H9 (cell line): ENCODE measurements around the gene GSG1L2. TPM values are rescaled to one million over a fixed set of nuclear protein-coding genes. Genes with fewer than 3 reads are reported as not detected.

Experiments used
- DNase-seq: peaks from one replicate; pipeline ENCODE4 v3.0.0-alpha.2; 2017
- H2AFZ ChIP-seq: one replicate; pipeline ENCODE4 v1.6.1; 2013; ENCODE audit warnings: mild to moderate bottlenecking, low read length, control low read depth, moderate library complexity
- H2AK5ac ChIP-seq: 2 replicates; pipeline ENCODE4 v1.6.1; 2013; ENCODE audit warnings: low read length, control low read depth, mixed read lengths; ENCODE audit not compliant: insufficient read length
- H2BK120ac ChIP-seq: one replicate; pipeline ENCODE4 v1.6.1; 2013; ENCODE audit warnings: low read depth, mild to moderate bottlenecking, low read length, control low read depth, inconsistent platforms; ENCODE audit not compliant: poor library complexity, severe bottlenecking
- H2BK12ac ChIP-seq: 2 replicates; pipeline ENCODE4 v1.6.1; 2013; ENCODE audit warnings: low read length, control low read depth, mixed read lengths, low read depth; ENCODE audit not compliant: insufficient read length
- H2BK15ac ChIP-seq: 2 replicates; pipeline ENCODE4 v1.6.1; 2013; ENCODE audit warnings: low read depth, low read length, control low read depth
- H2BK20ac ChIP-seq: one replicate; pipeline ENCODE4 v1.6.1; 2013; ENCODE audit warnings: low read depth, mild to moderate bottlenecking, low read length, control low read depth, inconsistent platforms; ENCODE audit not compliant: poor library complexity, severe bottlenecking
- H2BK5ac ChIP-seq: 2 replicates; pipeline ENCODE4 v1.6.1; 2013; ENCODE audit warnings: low read length, control low read depth, mixed read lengths; ENCODE audit not compliant: insufficient read length
- H3K14ac ChIP-seq: 2 replicates; pipeline ENCODE4 v1.6.1; 2013; ENCODE audit warnings: low read length, control low read depth; ENCODE audit not compliant: insufficient read depth
- H3K18ac ChIP-seq: 2 replicates; pipeline ENCODE4 v1.6.1; 2013; ENCODE audit warnings: low read depth, mild to moderate bottlenecking, mixed read lengths, low read length, control low read depth; ENCODE audit not compliant: insufficient read length
- H3K23ac ChIP-seq: 2 replicates; pipeline ENCODE4 v1.6.1; 2013; ENCODE audit warnings: low read length, control low read depth, mixed read lengths, low read depth; ENCODE audit not compliant: insufficient read length
- H3K23me2 ChIP-seq: 2 replicates; pipeline ENCODE4 v1.6.1; 2013; ENCODE audit warnings: low read depth, mild to moderate bottlenecking, mixed read lengths, low read length, control low read depth; ENCODE audit not compliant: insufficient read length, poor library complexity, severe bottlenecking
- H3K27ac ChIP-seq: 2 replicates; pipeline ENCODE4 v1.5.1; 2013; ENCODE audit warnings: low read length, control low read depth, mixed read lengths, low read depth; ENCODE audit not compliant: insufficient read length
- H3K27me3 ChIP-seq: 2 replicates; pipeline ENCODE4 v1.6.1; 2013; ENCODE audit warnings: low read length, control low read depth, inconsistent platforms; ENCODE audit not compliant: insufficient read depth
- H3K4ac ChIP-seq: 2 replicates; pipeline ENCODE4 v1.6.1; 2013; ENCODE audit warnings: low read depth, mild to moderate bottlenecking, control low read depth, inconsistent platforms, low read length, moderate library complexity
- H3K4me1 ChIP-seq: 2 replicates; pipeline ENCODE4 v1.6.1; 2013; ENCODE audit warnings: low read length, control low read depth, inconsistent platforms; ENCODE audit not compliant: insufficient read depth
- H3K4me2 ChIP-seq: 2 replicates; pipeline ENCODE4 v1.6.1; 2013; ENCODE audit warnings: low read length, control low read depth, mixed read lengths; ENCODE audit not compliant: insufficient read length, insufficient read depth
- H3K56ac ChIP-seq: 2 replicates; pipeline ENCODE4 v1.6.1; 2013; ENCODE audit warnings: low read depth, mild to moderate bottlenecking, mixed read lengths, low read length, control low read depth; ENCODE audit not compliant: insufficient read length
- H3K79me1 ChIP-seq: 2 replicates; pipeline ENCODE4 v1.6.1; 2013; ENCODE audit warnings: low read depth, mild to moderate bottlenecking, moderate library complexity, low read length, control low read depth, inconsistent platforms; ENCODE audit not compliant: insufficient read depth, poor library complexity, severe bottlenecking
- H3K79me2 ChIP-seq: 2 replicates; pipeline ENCODE4 v1.6.1; 2013; ENCODE audit warnings: low read length, control low read depth, inconsistent platforms; ENCODE audit not compliant: insufficient read depth
- H3K9ac ChIP-seq: 2 replicates; pipeline ENCODE4 v1.6.1; 2013; ENCODE audit warnings: low read length, control low read depth, mixed read lengths; ENCODE audit not compliant: insufficient read length; ENCODE audit errors: extremely low read depth
- H3K9me3 ChIP-seq: one replicate; pipeline ENCODE4 v1.6.1; 2013; ENCODE audit warnings: low read depth, low read length, inconsistent platforms; ENCODE audit not compliant: control insufficient read depth
- H3T11ph ChIP-seq: one replicate; pipeline ENCODE4 v1.6.1; 2013; ENCODE audit warnings: mild to moderate bottlenecking, low read length, control low read depth, inconsistent platforms
- H4K20me1 ChIP-seq: one replicate; pipeline ENCODE4 v1.6.1; 2013; ENCODE audit not compliant: control insufficient read depth, insufficient read length, insufficient read depth
- H4K5ac ChIP-seq: 2 replicates; pipeline ENCODE4 v1.6.1; 2013; ENCODE audit warnings: low read depth, mild to moderate bottlenecking, mixed read lengths, low read length, control low read depth; ENCODE audit not compliant: insufficient read length
- H4K8ac ChIP-seq: replicated peaks from 2 replicates; pipeline ENCODE4 v1.6.1; 2013; ENCODE audit warnings: low read length, control low read depth, mixed read lengths, low read depth; ENCODE audit not compliant: insufficient read length
- H4K91ac ChIP-seq: 2 replicates; pipeline ENCODE4 v1.6.1; 2013; ENCODE audit warnings: low read depth, mild to moderate bottlenecking, moderate library complexity, mixed read lengths, low read length, control low read depth; ENCODE audit not compliant: insufficient read length
- H3K27ac Mint-ChIP-seq, 3 experiments: 2 replicates in 2 of 3; 3 replicates in 1 of 3; pipeline ENCODE4 v1.8.0; 2020 to 2021; ENCODE audit warnings: mixed read lengths in 3 of 3, mild to moderate bottlenecking in 1 of 3, moderate library complexity in 1 of 3
- H3K27me3 Mint-ChIP-seq: 2 replicates; pipeline ENCODE4 v1.8.0; 2021; ENCODE audit warnings: low read depth, mild to moderate bottlenecking, moderate library complexity, mixed read lengths
- H3K36me3 Mint-ChIP-seq, 3 experiments: 2 replicates in 2 of 3; 3 replicates in 1 of 3; pipeline ENCODE4 v1.8.0; 2020 to 2021; ENCODE audit warnings: low read depth in 3 of 3, mixed read lengths in 3 of 3; ENCODE audit not compliant: insufficient read depth in 1 of 3
- H3K4me1 Mint-ChIP-seq, 2 experiments: 2 replicates each; pipeline ENCODE4 v1.8.0; 2020; ENCODE audit warnings: mixed read lengths in 2 of 2
- H3K4me3 Mint-ChIP-seq, 2 experiments: 2 replicates in 1 of 2; 3 replicates in 1 of 2; pipeline ENCODE4 v1.8.0; 2020 to 2021; ENCODE audit warnings: mild to moderate bottlenecking in 2 of 2, mixed read lengths in 2 of 2, moderate library complexity in 1 of 2
- H3K9me3 Mint-ChIP-seq, 2 experiments: 2 replicates in 1 of 2; 3 replicates in 1 of 2; pipeline ENCODE4 v1.8.0; 2020; ENCODE audit warnings: mild to moderate bottlenecking in 2 of 2, mixed read lengths in 2 of 2, moderate library complexity in 1 of 2
- CTCF ChIP-seq: fragments of 200-600 bp; sonication (generic); conservative IDR thresholded peaks from 3 replicates; pipeline ENCODE4 v1.8.0; 2021; ENCODE audit warnings: antibody characterized with exemption, mild to moderate bottlenecking
- WGBS: extraction: QIAGEN DNeasy Blood & Tissue Kit; methylation state at CpG from one replicate; pipeline ENCODE4 v1.1.7; 2013; ENCODE audit warnings: missing lambda C conversion rate, low lambda C conversion rate, mixed read lengths; ENCODE audit not compliant: insufficient read length; ENCODE audit errors: extremely low coverage; 5-methylcytosine and 5-hydroxymethylcytosine counted together
- total RNA-seq: library from RNA; stranded (reverse); gene quantifications from 2 replicates; pipeline ENCODE4 v1.2.1, GENCODE V29; 2021

GSG1L2 gene
- total RNA-seq, 1 experiment from 2014 or later = not detected

GRCh38 chr17:9788601-9789000 is 33.3 kb downstream of the GSG1L2 start:
- Histone ChIP-seq H3K23me2 (no peaks in the 10 kb centered on the region), H4K8ac (no peak overlapping the region), H3K4me1 (no peaks in the 10 kb centered on the region), H3K27me3 (no peaks in the 10 kb centered on the region), H2BK12ac (no peak overlapping the region), H2BK15ac (no peak overlapping the region), H3K9me3 (no peaks in the 10 kb centered on the region), H3T11ph (no peak overlapping the region), H4K91ac (no peak overlapping the region), H3K27ac (no peak overlapping the region), H3K4me2 (no peak overlapping the region), H3K23ac (no peak overlapping the region), H2AK5ac (no peak overlapping the region), H4K5ac (no peak overlapping the region), H3K79me1 (no peaks in the 10 kb centered on the region), H3K14ac (no peak overlapping the region), H2AFZ (no peak overlapping the region), H3K56ac (no peak overlapping the region), H2BK20ac (no peak overlapping the region), H3K4ac (no peak overlapping the region), H4K20me1 (no peaks in the 10 kb centered on the region), H2BK5ac (no peak overlapping the region), H3K79me2 (no peaks in the 10 kb centered on the region), H2BK120ac (no peak overlapping the region), H3K9ac (no peak overlapping the region), H3K18ac (no peak overlapping the region)
- H3K27ac Mint-ChIP-seq = no peak overlapping the region
- H3K4me1 Mint-ChIP-seq = peaks cover 0 to 3% of the 10 kb centered on the region in 2 experiments; a peak in 1 of 4 replicates
- H3K27me3 Mint-ChIP-seq = no peaks in the 10 kb centered on the region
- no peak for DNase-seq
- H3K36me3 Mint-ChIP-seq = no peaks in the 10 kb centered on the region
- no CpG with 5 or more reads among the region's 8 CpGs for WGBS
- no peaks in the 10 kb centered on the region for H3K9me3 Mint-ChIP-seq
- no peak for TF ChIP-seq CTCF
- no peak overlapping the region for H3K4me3 Mint-ChIP-seq
